Kasumi-1 (cell line): ENCODE measurements around the gene TPRG1.

Source experiments
- DNase-seq, 2 experiments: peaks; one replicate each; lab custom pipeline; 2025; lab: John Stamatoyannopoulos, UW

TPRG1 gene

DNA sequence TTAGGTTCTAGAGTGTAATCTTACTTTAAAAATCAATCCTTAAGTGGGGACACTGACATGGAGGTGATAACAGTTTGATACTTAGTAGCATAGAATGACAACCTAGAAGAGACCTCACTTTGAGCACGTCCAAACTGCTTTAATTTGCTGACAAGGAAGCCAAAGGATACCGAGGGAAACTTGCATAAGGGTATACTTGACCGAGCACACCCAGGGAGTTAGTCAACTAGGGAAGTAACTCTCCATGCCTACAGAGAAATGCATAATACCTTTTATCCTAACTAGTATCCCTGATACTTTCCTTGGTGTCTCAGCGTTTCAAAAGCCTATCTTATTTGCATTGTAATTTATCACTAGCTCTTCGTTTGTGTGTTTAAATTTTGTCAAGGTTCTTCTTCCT lies 5.5 kb upstream of the TPRG1 start:
- no peak for DNase-seq

DNA sequence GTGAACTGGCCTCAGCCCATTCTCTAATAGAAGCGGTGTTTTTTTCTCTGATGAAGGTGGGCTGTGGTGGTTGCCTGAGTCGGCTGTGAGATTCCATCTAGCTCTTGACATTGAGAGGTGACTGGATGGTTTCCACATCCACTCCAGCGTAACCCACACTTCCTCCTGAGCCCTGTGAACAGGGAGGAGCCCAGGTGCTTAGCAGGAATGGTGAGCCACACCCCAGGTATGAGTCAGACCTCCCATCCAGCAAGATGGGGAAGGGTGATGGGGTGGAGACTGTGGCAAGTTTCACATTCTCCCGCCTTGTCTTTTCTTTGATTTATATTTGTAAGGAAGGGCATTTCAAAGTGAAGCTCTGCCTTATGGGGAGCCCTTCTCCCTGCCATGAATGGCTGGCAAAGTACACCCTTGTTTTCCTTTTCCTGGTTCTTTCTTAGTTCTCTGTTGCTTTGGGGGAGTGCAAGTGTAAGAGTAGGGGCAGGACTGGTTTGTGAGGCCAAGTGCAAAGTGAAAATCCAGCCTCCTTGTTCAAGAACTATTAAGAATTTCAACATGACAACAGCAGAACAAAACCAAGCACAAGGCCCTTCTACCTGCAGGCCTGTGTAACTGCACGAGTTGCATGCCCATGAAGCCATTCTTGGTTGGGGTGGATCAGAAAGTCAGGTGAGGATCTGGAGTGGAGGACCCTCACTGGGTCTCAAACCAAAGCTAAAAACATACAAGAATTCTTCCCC lies 4.6 kb upstream of the TPRG1 start:
- no peak for DNase-seq

DNA sequence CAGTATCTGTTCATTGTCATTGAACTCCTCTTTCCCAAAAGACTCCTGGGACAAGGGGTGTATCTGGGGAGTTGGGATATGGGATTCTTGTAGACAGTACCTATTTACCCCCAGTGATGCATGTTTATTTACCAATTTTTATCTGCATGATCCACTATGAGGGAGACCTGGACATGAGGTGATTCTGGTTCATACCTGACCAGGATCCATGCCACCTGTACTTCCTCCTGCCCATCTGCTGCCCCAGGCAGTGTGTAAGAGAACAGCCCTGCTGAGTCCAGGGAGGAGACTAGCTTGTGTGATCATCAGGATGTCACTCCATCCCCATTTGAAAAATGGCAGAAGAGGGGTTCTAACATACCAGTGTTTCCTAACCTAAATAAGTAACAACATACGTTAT lies 3.1 kb upstream of the TPRG1 start:
- DNase-seq = no peak

DNA sequence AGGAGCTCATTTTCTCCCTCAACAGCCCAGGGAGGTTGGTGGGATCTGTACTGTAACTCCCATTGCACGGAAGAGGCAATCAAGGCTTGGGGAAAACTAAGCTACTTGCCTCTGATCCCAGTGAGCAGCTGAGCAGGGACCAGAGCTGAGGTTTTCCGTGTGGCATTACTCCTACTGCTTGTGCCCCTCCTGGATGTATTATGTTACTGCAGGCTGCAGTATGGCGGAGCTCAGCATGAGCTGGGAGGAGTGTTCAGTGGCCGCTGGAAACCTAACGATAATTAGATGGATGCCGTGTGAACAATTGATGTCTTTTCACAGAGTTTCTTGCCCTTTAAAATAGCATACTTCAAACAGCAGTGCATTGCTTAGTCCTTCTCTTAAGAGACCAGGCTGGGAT lies 2.0 kb upstream of the TPRG1 start:
- DNase-seq = no peak

DNA sequence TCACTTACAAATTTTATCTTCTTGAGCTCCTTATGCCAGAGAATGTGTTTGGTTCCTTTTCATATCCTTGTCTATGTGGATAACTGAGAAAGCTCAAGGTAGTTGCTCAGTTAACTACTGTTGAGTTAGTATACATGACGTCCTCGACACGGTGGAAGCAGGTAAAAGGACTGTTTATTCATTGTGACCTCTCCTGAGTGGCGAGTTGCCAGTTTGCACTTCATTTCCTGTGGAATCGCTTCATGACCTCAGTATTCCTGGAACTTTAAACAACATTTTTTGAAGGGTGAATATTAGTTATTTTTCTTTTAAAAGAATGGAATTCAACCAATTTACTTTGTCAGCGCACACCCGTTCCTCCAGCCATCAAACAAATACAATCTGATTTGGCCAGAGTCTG lies 1.2 kb upstream of the TPRG1 start:
- DNase-seq = no peak

DNA sequence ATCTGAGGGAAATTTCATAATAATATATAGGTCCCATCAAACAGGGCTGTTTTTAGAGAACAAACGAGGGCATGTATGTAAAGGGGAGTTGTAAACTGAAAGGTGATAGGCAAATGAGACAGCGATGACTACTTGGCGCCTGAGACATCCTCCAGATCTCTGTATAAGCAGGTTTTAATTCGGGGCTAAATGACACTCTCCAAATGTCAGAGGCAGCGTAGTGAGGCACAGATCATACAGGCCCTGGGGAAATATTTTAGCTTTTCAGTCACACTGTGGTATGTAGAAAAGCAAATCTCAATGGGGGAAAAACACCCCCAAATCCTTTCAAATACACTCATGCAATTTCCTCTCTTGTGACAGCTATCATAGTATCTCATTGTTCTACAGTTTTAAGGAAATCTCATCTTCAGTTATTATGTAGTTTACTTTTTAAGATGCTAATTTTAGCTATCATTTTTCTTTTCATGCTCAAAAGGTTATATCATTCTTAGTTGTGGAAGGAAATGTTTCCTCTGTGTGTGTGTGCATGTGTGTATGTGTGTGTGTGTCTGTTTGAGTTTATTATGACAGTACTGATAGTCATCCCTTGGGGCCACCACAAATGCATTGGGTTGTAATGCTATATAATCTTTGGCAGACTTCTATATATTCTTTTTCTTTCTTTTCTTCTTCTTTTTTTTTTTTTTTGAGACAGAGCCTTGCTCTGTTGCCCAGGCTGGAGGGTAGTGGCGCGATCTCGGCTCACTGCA lies 1.1 kb downstream of the TPRG1 start:
- no peak for DNase-seq

DNA sequence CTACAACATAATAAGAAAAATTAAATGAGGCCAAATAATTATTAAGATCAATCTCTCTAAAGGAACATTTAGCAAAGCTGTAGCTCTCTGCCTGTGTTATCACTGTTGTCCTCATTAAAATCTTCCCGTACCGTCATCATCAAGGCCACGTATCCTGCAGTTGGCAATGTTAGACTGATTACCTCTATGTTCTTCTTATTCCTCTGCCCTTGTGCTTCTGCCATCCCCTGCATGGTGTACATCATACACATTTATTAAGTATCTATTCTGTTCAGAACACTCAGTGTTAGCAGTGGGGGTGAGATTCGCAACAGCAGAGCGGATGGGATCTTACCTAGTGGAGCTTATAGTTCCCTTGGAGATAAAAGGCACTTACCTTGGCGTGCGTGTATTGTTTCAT lies 12.8 kb downstream of the TPRG1 start:
- DNase-seq = no peak

DNA sequence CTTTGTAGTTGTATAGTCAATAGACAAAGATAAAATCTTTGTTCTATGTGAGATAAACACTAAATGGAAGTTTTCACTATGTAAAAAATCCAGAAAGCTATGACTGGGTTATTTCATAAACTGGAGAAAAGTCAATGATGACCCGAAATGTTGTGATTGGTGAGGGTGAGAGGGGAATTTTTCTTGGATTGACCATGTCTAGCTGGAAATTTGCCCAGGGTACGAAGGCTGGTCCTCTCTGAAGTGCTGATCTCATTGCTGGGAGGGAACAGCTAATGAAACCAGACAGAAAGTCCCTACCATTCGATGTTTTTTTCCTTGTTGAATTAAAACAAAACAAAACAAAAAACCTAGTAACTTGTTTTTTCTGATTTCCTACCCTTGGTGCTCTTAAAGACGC lies 14.3 kb downstream of the TPRG1 start:
- DNase-seq = no peak

DNA sequence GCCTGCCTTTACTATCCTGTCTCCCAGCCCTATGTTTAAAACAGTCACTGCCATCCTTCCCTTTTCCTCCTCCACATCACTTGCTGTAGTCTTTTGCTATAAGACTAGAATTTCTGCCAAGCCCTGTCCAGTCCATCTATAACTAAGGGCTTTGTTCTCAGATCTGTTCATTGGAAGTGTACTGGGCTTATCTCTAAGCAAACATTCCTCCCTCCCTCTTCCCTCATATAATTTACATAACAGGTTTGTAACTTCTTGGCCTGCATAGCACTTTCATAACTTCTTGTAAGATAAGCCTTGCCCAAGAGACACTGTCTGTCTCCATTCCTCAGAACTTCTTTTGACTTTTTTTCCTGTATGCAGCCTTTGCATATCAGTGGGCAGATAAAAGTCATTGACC lies 16.7 kb downstream of the TPRG1 start:
- DNase-seq = no peak

DNA sequence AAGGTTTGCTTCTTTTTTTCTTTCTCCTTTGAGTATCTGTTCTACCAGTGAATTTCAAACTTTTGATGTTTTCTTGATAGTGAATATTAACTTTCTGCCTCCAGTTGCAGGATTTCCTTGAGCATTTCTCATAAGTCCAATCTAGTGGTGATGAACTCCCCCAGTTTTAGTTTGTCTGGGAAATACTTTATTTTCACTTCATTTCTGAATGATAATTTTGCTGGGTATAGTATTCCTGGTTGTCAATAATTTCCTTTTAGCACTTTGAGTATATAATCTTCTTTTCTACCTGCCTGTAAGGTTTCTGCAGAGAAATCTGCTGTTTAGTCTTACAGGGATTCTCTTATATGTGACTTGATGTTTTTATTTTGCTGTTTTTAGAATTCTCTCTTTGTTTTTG lies 21.0 kb downstream of the TPRG1 start:
- DNase-seq = no peak

DNA sequence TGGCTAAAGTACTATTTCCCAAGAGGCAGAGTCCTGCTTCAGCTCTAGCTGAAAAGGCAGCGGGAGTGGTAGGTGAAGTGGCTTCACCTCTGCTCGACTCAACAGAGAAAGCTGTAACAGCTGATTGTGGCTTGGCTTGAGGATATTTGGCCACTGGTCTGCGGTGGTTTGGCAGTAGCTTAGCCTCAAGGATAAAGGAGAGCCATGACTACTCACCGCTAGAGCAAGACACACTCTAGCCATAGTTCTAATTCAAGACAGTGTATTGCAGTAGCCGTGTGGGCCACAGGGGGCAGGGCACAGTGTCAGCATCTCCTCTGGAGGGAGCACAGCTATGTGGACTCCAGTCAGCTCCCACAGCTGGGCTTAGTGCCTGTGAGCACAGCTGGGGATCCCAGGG lies 23.5 kb downstream of the TPRG1 start:
- no peak for DNase-seq

DNA sequence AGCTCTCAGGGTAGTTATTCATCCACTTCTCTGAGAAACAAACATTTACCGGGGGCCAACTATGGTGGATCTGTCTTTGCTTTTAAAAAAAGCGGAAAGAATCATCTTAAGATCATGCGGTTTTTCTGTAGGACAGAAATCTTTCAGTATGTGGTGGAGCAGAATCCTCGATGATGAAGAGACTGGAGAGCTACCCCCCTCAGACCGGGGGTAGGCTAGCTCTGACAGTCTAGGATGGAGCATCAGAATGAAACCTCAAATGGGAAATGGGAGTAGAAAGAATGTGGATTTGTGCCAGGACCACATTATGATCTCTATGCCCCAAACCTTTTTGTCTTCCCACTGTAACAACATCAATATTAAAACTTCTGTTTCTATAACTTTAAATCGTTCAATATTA lies 30.3 kb downstream of the TPRG1 start:
- no peak for DNase-seq

DNA sequence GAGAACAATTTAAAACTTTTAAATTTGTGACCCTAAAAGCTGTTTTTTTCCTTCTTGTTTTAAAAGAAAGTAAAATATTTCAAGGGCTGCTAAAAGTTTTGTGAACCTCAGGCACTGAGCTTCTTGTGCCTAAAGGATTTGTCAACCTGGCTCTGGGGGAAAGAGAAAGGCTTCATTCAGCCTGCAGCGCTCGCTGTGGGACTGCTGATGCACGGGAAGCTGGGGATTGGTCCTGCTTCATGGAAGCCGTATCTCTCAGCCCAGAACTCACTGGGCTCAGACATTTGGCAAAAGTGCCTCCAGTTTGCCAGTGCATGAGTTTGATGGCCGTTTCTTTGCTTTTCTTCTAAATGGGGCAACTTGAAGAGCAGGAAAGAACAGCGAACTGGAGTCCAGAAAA lies 30.8 kb downstream of the TPRG1 start:
- DNase-seq = no peak

DNA sequence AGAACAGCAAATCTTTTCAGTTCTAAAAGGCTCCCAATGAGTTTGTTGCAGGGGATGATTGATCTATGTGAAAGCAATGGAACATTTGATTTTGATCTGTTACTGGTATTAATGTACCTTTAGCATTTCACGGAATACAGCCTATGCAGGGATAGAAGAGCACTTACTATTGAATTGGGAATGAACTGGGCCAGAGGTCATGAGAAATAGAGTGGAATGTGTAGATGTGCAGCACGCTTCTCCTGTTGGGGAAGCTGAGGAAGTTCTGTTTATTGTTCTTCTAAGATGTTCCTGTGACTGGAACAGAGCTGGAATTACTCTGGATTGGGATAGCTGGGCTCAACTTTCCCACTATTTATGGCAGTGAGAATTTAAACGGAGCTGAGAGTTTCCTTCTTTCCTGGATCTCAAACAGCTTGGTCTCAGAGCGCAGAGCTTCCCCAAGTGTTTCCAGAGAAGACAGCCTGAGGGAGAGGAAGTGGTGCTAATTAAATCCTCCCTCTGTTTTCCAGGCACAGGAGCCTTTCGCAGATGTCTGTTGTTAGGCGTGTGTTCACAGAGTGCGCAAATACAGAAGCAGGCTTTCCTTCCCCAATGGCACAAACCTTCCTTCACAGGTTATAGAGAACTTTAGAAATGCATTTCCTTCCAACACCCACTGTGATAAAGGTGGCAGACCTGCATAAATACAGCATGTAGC lies 32.5 kb downstream of the TPRG1 start:
- DNase-seq = no peak

DNA sequence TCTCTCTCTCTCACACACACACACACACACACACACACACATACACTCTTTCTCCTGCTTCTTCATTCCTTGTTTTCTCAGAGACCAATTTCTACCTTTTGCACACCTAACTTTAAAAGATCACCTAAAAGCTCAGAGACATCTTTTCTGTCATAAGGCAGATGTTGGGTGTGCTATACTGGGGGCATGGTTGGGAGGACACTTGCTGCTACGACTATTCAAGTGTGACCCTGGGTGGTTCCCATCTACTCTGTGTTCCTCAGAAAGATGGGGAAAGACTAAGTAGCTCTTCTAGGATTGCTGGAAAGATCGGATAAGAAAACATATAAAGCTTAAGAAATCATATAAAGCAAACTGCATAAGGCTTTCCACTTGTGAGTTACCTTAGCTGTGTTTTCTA lies 33.2 kb downstream of the TPRG1 start:
- DNase-seq = no peak

DNA sequence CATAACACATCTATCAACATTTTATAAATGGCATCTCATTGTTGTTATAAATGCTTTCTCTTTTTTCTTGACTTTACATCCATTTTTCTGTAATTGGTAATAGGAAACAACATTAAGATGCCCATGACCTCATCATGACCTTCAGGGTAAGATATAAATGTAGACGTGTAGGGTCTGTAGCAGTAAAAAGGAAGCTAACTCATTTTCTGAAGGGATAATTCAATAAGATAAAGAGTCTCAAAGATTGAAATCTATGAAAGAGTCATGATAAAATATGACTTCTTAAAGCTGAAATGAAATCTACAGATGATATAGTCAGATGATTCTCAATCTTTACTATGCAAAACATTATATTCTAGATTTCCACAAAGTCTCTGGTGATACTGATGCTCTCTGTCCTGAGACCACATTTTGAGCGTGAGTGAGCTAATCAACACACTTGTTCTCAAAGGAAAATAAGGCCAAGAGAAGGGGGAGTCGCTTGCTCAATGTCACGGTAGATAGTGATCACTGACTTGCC lies 38.5 kb downstream of the TPRG1 start:
- DNase-seq = no peak

DNA sequence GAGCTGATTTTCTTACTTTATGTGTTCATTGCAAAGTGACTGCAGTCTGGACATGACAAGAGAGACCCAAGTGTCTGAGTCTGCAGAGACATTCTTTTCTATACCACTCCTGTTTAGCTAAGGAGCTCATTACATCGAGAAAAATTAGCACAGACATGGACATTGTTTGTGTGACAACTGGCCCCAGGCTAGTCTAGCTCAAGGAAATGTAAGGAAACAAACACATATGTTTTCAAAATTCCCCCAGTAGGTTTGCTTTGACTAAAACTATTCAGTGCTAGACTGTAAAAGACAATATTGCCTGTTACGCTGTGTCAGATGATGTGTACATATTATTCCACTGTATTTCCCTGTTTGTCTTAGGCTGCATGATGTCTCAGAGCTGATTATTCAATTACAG lies 40.9 kb downstream of the TPRG1 start:
- no peak for DNase-seq

DNA sequence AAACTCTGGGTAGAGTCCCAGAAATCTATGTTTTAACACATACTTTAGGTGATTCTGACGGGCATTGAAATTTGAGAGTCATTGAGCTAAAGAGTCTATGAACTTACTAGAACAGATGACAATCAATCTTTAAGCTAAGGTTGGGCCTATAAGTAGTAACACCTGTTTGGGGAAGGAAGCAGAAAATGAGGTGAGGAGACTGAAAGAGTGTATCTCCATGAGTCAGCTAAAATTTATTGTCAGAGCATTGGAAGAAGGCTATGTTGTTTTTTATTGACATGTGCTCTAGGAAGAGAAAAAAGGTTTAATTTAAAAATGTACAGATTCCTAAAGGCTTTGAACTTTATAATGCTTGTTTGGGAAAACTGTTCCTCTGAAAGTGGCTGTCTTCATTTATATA lies 42.9 kb downstream of the TPRG1 start:
- no peak for DNase-seq

DNA sequence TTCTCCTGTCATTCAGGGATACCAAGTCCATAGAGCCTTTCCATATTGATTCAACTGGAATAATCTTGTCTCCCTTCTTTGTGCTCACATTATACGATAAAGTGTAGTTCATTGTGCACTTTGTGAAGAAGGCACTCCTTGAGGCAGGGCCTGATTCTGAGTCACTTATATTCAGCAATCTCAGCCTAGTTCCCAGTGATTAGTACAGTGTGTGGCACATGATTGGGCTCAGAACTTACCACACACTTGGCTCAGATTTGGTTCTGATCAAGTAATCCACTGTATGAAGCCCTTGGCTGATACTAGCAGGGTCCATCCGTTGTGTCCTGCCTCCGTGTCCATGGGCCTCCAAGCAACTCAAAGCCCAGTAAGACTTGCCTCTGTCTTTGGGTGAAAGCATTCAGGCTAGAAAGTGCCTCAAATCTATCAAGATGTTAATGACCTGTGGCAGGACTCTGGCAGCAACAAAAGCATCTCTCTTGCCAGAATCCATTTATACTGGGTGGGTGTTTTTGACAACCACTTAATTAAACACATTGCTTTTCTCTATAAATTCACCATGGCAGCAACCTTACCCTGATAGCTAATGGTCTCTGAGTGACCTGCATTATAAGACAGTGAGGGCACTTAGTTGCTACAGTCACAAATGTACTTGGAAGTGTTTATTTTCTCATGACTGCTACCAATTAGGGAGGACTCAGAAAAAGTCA lies 51.3 kb downstream of the TPRG1 start:
- DNase-seq = no peak

DNA sequence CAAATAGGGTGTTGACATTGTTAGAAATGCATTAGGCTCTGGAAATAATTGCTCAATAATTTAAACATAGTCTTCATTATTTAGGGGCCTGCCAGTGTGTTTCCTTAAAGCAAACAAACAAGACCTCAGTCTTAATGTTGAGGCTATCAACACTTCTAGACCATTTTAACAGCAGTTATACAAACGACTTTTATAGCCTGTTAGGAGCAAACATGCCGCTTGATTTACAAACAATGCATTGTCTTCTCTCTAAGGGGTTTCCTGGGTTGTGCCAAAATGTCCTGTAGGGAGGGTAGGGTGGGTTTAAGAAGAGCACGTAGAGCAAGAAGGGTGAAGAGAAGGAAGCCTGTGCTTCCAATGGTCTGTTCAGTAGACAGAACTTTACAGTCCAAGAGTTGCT lies 53.7 kb downstream of the TPRG1 start:
- DNase-seq = no peak

DNA sequence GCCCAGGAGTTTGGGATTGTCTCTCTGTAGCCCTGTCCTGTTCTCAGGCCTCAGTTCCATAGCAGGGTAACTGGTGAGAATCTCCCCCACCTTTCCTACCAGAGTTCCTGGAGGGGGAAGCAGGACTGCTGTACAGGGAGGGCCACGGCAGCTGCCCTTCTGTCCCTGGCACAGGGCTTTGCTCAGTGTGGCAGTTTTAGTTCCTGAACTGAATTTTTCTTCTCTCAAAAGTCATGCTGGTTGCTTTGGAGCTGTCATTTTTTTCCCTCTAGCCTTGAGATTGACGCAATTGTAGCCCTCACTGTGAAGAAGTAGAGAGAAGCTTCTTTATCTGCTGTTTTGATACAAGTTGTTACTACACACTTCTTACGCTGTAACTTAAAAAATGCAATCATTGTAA lies 55.5 kb downstream of the TPRG1 start:
- DNase-seq = no peak

DNA sequence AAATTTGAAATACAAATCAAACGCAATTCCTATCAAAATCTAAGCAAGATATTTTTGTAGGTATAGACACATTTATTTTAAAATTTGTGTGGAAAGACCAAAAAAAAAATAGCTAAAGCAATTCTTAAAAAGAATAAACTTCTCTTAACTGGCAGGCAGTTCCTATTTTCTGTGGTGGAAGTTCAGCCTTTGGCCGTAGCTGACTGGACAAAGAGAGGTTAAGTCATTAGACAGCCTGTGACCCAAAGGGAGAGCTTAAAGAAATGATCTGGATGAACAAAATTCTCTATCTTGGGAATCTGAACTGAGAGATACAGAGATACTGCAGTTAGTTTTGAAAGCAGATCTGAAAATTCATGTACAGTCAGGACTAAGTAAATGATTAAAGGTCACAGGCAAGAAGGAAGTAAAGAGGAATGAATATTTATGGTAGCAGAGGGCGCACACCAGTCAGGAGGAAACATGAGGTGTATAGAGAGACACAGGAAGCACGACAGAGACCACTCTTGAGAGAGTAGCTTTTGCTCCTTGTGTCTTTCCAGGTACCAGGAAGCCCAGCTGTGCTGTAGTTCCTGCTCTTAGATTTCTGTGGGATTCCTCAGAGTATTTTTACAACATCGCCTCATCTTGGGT lies 57.5 kb downstream of the TPRG1 start:
- peak; percentile 35 to 37 for DNase-seq
